Ectodermal cell (in vitro differentiated cells): ENCODE results near the gene MOB3B.

Experiments
- H3K27ac ChIP-seq: 2 replicates; pipeline ENCODE4 v1.7.0; 2013; ENCODE audit warnings: mild to moderate bottlenecking, low read depth, low read length; ENCODE audit not compliant: insufficient read depth, poor library complexity, severe bottlenecking
- H3K27me3 ChIP-seq: 2 replicates; pipeline ENCODE4 v1.7.0; 2013; ENCODE audit warnings: mild to moderate bottlenecking, low read length; ENCODE audit not compliant: insufficient read depth, control insufficient read depth, poor library complexity, severe bottlenecking
- H3K36me3 ChIP-seq: one replicate; pipeline ENCODE4 v1.7.0; 2013; ENCODE audit warnings: low read length; ENCODE audit not compliant: control insufficient read depth, insufficient read depth
- H3K4me1 ChIP-seq: one replicate; pipeline ENCODE4 v1.7.0; 2013; ENCODE audit warnings: low read length; ENCODE audit not compliant: control insufficient read depth, insufficient read depth
- H3K4me3 ChIP-seq: 2 replicates; pipeline ENCODE4 v1.7.0; 2013; ENCODE audit warnings: low read depth, low read length, control low read depth; ENCODE audit not compliant: insufficient read depth
- H3K9me3 ChIP-seq: 2 replicates; pipeline ENCODE4 v1.7.0; 2013; ENCODE audit warnings: mild to moderate bottlenecking, low read length, moderate library complexity; ENCODE audit not compliant: control insufficient read depth
- WGBS, 2 experiments: methylation state at CpG; one replicate each; pipeline ENCODE4 v1.1.7; 2013; ENCODE audit warnings: missing lambda C conversion rate in 2 of 2; 5-methylcytosine and 5-hydroxymethylcytosine counted together

MOB3B gene

DNA sequence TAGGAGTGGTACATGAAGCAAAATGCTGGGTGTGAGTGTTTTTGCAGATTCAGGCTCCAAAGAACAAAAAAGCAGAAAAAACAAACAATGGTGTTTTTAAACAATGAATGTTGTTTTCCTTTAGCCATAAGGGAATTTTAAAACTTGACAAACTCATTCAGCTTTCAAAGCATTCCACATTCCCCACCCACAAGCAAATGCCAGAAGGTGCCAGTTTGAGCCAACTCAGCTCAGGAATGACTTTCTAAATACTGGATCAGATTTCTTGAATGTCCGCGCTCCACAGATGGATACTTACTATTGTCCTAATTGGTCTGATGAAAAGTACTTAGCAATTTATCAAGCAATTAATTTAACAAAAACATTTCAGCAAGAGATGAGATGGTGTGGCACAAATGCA is 12.9 kb upstream of the MOB3B start:
- Histone ChIP-seq H3K27me3 (no peaks in the 10 kb centered on the region), H3K9me3 (no peaks in the 10 kb centered on the region), H3K27ac (no peak overlapping the region), H3K36me3 (peaks cover 8% of the 10 kb centered on the region), H3K4me3 (no peak overlapping the region), H3K4me1 (peaks cover 8% of the 10 kb centered on the region)
- 78 to 100% methylated on average over 2 of the region's 2 CpGs for WGBS, 2 experiments

DNA sequence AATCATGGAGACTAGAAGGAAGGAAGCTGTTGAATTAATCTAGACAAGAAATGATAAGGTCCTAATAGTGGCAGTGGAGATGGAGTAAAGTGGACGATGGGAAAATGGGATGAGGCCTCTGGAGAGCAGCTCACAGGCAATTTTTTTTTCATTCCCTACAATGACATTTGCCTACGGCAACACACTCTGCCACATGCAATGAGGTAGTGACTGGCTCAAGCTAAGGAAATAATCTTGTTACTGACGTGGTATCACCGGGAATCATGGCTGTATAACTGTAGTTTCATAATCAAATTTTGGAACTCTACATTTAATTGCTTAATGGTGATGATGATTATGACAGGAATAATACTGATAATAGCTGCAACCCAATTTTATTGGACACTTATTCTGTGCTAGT is 12.1 kb upstream of the MOB3B start:
- WGBS, 2 experiments = 90 to 99% methylated on average over 4 of the region's 4 CpGs
- no peaks in the 10 kb centered on the region for H3K9me3 ChIP-seq

DNA sequence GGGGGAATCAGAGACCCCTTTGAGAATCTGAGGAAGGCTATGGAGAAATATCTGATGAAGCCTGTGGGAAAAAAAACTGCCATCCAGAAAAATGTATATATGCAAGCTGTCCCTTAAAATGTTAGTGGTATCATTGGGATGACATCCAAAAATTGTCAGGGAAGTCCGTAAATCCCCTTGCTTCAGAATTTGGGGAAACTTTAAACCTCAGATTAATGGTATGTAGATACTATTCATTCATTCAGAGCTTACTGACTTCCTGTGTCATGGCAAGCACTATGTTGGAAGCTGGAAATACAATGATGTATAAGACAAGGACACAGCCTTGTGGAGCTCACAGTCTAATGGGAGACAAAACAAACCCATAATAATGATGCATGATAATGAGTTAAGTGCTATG is 10.9 kb upstream of the MOB3B start:
- H3K27ac ChIP-seq = no peak overlapping the region
- peaks cover 12% of the 10 kb centered on the region for H3K4me1 ChIP-seq
- no peaks in the 10 kb centered on the region for H3K27me3 ChIP-seq
- H3K36me3 ChIP-seq = peaks cover 8% of the 10 kb centered on the region
- no peak overlapping the region for H3K4me3 ChIP-seq
- WGBS, 2 experiments = 89% methylated on average over 1 of the region's 1 CpG
- no peaks in the 10 kb centered on the region for H3K9me3 ChIP-seq

More for the DNA sequence above, 12.1 kb upstream of the MOB3B start:
- peaks cover 8% of the 10 kb centered on the region for H3K36me3 ChIP-seq
- peaks cover 8% of the 10 kb centered on the region for H3K4me1 ChIP-seq
- no peak overlapping the region for H3K4me3 ChIP-seq
- no peak overlapping the region for H3K27ac ChIP-seq
- H3K27me3 ChIP-seq = no peaks in the 10 kb centered on the region

DNA sequence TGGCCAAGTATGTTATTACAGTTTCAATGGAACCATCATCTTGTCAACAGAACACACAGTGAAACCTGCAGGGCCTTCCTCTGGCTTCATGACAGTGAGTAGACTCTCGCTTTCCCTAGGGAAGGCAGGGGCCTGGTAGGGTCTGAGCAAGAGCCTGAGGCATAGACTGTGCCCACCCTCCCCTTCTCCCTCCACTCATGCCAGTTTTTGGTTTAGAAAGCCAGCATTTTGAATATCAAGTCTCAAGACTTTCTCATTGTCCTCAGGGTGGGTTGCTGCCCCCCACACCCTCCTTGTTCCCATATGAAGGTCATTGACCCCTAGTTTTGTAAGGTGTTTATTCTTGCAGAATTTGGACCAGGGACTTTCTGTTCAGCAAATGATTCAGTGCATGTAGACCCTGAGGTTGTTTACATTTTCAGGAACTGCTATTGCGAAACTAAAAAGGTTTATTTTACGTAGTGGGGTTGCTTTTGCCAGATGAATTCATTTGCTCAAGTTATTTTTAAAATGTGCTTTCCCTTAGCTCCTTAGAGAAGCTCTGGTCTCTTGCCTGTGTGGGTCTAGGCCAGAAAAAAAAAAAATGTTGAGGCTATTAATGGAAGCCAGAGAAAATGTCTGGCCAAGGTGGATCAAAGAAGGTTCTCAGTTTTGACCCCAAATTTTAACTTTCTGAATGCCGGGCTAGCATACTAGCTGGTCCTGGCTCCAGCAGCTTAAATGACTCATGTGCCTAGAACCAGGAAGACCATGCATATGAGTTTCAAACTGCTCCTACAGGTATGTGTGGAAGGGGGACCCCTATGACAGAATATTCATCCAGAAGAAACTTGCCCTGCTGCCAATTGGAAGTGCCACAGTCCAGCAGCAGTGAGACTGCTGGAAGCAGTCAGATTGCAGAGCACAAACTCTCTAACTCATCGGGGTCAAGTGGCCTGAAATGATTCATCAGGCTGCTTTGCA is 10.1 kb upstream of the MOB3B start:
- 92 to 98% methylated on average over 5 of the region's 5 CpGs for WGBS, 2 experiments

DNA sequence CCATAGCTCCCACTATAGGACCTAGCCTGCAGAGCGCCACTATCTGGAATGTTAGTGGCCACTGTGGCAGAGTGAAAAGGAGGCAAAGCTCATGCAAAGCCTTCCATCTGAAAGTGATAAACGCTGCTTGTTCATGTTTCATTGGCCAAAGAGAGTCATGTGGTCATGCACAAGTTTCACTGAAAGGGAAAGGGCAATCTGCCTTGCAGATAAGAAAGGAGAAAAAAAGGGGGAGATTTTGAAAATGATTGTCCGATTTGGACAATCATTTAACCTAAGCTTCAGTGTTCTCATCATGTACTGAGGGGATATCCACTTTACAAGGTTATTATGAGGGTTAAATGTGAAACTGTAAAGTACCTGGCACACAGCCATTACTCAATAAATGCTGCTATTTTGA is 9.0 kb upstream of the MOB3B start:
- H3K36me3 ChIP-seq = no peaks in the 10 kb centered on the region
- H3K4me1 ChIP-seq = peaks cover 12% of the 10 kb centered on the region
- 92 to 96% methylated on average over 3 of the region's 3 CpGs for WGBS, 2 experiments
- H3K4me3 ChIP-seq = no peak overlapping the region
- no peaks in the 10 kb centered on the region for H3K27me3 ChIP-seq
- H3K9me3 ChIP-seq = no peaks in the 10 kb centered on the region
- H3K27ac ChIP-seq = no peak overlapping the region

More for the DNA sequence above, 10.1 kb upstream of the MOB3B start:
- Histone ChIP-seq H3K27ac (no peak overlapping the region), H3K27me3 (no peaks in the 10 kb centered on the region), H3K4me1 (peaks cover 12% of the 10 kb centered on the region), H3K36me3 (peaks cover 4% of the 10 kb centered on the region), H3K9me3 (no peaks in the 10 kb centered on the region), H3K4me3 (no peak overlapping the region)

DNA sequence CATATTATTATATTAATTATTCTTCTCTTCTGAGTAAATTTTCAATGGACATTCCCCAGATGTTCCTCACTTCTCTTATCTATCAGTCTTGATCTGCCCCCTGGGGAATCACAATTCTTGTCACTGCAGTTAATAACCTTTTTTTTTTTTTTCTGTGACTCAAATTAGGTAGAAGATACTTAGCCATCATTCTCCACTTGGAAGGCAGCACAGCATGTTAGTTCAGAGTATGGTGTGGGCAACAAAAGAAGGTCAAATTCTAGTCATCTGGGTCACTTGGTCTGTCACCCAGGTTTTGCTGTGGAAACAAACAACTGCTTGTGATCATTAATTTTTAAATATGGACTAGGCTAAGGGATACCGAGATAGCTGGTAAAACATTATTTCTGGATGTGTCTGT is 8.1 kb upstream of the MOB3B start:
- H3K4me1 ChIP-seq = peaks cover 12% of the 10 kb centered on the region
- H3K27ac ChIP-seq = no peak overlapping the region
- no peaks in the 10 kb centered on the region for H3K36me3 ChIP-seq
- WGBS, 2 experiments = 91 to 95% methylated on average over 1 of the region's 1 CpG
- H3K27me3 ChIP-seq = no peaks in the 10 kb centered on the region
- H3K4me3 ChIP-seq = no peak overlapping the region
- no peaks in the 10 kb centered on the region for H3K9me3 ChIP-seq

DNA sequence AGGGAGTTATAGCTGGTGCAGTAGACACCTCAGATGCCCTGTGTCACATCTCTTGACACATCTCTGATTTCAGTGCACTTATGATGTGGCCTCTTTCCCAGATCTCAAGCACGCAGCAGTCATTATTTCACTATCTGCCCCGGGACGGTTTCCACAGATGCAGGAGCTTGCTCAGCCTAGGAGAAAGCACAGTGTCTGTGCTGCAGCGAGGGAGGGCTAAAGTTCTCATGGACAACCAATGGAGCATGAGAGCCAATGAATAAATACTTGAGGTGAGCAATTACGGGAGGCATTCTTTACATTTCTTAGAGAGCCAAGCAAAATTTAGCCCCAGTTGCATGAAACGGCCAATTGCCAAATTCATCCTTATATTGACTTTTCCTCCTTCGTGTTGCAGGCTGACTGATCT is 7.4 kb upstream of the MOB3B start:
- no peak overlapping the region for H3K4me3 ChIP-seq
- 92 to 96% methylated on average over 7 of the region's 7 CpGs for WGBS, 2 experiments
- H3K4me1 ChIP-seq = peaks cover 12% of the 10 kb centered on the region
- no peaks in the 10 kb centered on the region for H3K36me3 ChIP-seq
- H3K27ac ChIP-seq = no peak overlapping the region
- H3K27me3 ChIP-seq = no peaks in the 10 kb centered on the region
- no peaks in the 10 kb centered on the region for H3K9me3 ChIP-seq

DNA sequence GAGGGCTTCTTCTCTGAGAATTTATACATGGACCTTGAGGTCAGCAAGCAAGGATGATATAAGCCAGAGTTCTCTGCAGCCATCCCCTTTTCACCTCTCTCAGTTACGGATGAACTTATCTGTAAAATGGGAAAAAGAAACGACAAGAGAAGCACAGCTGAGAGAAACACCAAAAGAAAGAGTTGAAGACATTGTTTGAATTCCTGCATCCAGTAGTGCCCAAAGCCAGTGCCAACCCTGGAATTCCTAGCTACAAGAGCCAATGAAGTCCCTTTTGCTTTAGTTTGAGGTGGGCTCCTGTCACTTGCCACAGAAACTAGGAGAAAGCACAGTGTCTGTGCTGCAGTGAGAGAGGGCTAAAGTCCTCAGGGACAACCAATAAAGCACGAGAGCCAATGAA is 6.6 kb upstream of the MOB3B start:
- no peaks in the 10 kb centered on the region for H3K27me3 ChIP-seq
- WGBS, 2 experiments = 76 to 85% methylated on average over 3 of the region's 3 CpGs
- H3K4me3 ChIP-seq = no peak overlapping the region
- H3K4me1 ChIP-seq = peaks cover 12% of the 10 kb centered on the region
- no peaks in the 10 kb centered on the region for H3K9me3 ChIP-seq
- H3K36me3 ChIP-seq = no peaks in the 10 kb centered on the region
- no peak overlapping the region for H3K27ac ChIP-seq

DNA sequence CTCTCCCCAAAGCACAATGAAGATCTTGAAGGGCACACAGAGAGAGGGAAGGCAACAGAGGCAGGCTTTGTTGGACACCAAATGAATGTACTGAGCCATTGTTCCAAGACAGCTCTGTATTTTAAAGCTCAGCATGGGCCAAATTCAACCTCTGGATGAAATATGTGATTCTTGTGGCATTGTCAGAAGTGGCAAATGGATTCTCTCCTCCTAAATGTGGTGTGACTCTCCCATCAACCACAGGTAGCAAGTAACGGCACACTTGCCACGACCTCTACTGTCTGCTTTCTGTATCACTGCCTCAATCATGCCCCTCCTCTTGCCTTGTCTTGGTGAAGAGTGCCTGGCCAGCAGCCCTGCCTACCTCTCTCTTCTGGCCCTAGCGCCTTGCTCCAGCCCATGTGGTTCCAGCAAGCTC is 6.1 kb upstream of the MOB3B start:
- no peaks in the 10 kb centered on the region for H3K36me3 ChIP-seq
- H3K27me3 ChIP-seq = no peaks in the 10 kb centered on the region
- no peak overlapping the region for H3K4me3 ChIP-seq
- H3K27ac ChIP-seq = no peak overlapping the region
- no peaks in the 10 kb centered on the region for H3K9me3 ChIP-seq
- WGBS, 2 experiments = 17 to 21% methylated on average over 3 of the region's 3 CpGs
- H3K4me1 ChIP-seq = peaks cover 12% of the 10 kb centered on the region

DNA sequence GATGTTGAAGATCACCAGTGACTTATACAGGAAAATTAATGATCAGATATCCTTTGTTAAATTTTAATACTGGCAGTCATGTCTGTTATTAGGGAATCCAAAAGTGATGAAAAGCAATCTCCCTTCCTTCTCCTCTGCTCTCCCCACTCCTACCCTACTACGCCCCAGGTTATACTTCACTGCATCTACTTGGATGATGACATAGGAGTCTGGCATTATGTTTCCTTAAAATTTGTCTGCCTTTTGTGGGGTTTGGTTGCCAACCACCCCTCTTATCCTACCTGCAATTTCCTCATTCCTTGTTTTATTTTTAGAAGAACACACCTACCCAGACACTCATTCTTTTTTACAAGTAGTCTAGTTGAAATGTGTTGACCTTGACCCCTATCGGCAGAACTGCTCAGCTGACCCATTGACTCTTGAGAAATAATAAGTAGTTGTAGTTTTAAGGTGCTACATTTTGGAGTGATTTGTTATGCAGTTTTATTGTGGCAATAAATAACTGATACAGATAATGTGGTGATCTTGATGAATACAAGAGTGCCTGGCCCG is 5.1 kb upstream of the MOB3B start:
- Histone ChIP-seq H3K27ac (no peak overlapping the region), H3K9me3 (no peaks in the 10 kb centered on the region), H3K36me3 (no peaks in the 10 kb centered on the region), H3K4me3 (no peak overlapping the region), H3K27me3 (no peaks in the 10 kb centered on the region), H3K4me1 (peaks cover 12% of the 10 kb centered on the region)
- 97 to 100% methylated on average over 3 of the region's 3 CpGs for WGBS, 2 experiments
